ENCODE results near the gene DCST2. TPM values are rescaled to one million over a fixed set of nuclear protein-coding genes. Genes with fewer than 3 reads are reported as not detected.

Gene DCST2
- total RNA-seq, 4 donors from 2014 or later, result 0.35 to 0.54 TPM; not detected in 2

DNA sequence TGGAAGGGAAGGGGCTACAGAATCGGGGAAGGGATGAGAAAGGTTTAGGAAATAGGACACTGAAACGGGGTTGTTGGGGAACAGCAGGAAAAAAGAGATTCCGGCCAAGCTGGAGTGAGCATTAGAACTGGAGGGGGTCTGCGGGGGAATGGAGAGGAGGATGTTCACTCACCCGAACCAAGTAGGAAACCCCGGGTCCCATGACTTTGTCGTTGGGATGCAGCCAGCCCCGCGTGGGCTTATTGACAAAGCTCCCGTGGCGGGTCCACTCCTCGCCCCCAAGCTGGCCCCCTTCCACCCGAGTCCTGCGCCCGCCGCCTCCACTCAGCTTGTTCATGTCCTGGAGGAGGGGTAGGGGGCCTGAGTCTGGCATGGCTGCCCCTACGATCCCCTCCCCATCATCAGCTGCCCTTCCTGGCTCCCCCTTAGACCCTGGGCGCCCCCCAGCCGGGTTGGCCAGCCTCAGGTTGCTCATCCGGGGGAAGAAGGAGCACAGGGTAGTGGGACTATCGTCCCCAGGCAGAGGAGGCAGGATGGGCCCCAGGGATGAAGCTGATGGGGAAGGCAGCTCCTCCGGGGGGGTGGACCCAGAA lies 63.6 kb downstream of the DCST2 start:
- 16 to 22% methylated on average over 5 to 11 of the region's 22 CpGs for WGBS, 2 donors (ENCODE audit: low coverage in 1 of 2)
- Histone ChIP-seq H3K27me3 (no peaks in the 10 kb centered on the region), H3K4me1 (peaks cover 2 to 65% (median 34%) of the 10 kb centered on the region in 3 donors), H3K9me3 (no peaks in the 10 kb centered on the region), H3K4me3 (peak overlapping the region; percentile 32 to 55), H3K36me3 (peaks cover 0 to 40% of the 10 kb centered on the region in 2 donors), H3K27ac (peak overlapping the region; percentile 95 to 99 (median 99))
- TF ChIP-seq POLR2AphosphoS5 (IDR thresholded peaks at IDR 0.05) (no peak), EP300 (IDR thresholded peaks at IDR 0.05) (no peak), POLR2A (IDR thresholded peaks at IDR 0.05) (no peak)
- TF ChIP-seq, protein P1, sequence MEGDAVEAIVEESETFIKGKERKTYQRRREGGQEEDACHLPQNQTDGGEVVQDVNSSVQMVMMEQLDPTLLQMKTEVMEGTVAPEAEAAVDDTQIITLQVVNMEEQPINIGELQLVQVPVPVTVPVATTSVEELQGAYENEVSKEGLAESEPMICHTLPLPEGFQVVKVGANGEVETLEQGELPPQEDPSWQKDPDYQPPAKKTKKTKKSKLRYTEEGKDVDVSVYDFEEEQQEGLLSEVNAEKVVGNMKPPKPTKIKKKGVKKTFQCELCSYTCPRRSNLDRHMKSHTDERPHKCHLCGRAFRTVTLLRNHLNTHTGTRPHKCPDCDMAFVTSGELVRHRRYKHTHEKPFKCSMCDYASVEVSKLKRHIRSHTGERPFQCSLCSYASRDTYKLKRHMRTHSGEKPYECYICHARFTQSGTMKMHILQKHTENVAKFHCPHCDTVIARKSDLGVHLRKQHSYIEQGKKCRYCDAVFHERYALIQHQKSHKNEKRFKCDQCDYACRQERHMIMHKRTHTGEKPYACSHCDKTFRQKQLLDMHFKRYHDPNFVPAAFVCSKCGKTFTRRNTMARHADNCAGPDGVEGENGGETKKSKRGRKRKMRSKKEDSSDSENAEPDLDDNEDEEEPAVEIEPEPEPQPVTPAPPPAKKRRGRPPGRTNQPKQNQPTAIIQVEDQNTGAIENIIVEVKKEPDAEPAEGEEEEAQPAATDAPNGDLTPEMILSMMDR (IDR thresholded peaks at IDR 0.05), result no peak
- no peak for ATAC-seq

DNA sequence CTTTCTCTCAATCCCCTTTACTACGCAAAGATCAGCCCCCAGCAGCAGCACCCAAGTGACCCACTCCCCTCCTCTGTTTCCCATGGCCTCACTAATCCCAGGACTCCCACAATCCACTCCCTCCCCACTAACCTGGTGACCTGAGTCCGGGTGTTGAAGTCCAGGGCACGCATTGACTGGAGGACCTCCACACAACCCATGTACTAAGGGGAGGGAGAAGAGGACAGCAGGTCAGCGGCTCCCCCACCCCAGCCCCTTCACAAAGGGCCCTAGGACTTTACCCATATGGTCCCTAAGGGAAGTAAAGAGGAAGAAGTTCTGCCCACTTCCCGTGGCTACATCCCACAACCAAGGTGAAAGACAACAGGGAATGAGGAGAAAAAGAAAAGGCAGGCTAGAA lies 64.3 kb downstream of the DCST2 start:
- no peaks in the 10 kb centered on the region for H3K27me3 ChIP-seq
- TF ChIP-seq EP300 (IDR thresholded peaks at IDR 0.05) (no peak), POLR2AphosphoS5 (IDR thresholded peaks at IDR 0.05) (no peak), POLR2A (IDR thresholded peaks at IDR 0.05) (no peak)
- TF ChIP-seq, protein P1 (IDR thresholded peaks at IDR 0.05), result no peak
- ATAC-seq, result no peak

DNA sequence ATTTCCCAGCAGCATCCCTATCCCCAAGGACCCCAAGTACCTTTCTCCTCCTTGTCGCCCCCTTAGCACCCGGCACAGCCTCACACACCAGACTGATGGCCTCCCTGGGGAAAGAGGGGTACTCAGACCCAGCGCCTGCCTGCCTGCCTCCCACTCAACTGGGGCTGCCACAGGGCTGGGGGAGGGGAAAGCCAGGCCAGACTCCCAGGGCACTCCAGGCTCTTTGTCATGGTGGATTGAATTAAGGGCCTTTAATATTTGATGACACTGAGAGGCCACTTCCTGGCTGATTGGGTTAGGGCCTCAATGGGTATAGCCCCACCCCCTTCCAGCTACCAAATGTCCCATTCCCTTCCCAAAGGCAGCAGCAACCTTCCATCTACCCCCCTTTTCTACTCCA lies 64.8 kb downstream of the DCST2 start:
- H3K36me3 ChIP-seq, result peaks cover 0 to 52% of the 10 kb centered on the region in 2 donors

More for the DNA sequence above, 64.3 kb downstream of the DCST2 start:
- WGBS, 2 donors (ENCODE audit: low coverage in 1 of 2), result 75 to 80% methylated on average over 1 of the region's 5 CpGs
- Histone ChIP-seq H3K36me3 (peaks cover 0 to 47% of the 10 kb centered on the region in 2 donors), H3K4me3 (peak overlapping the region in 1 of 2 donors; percentile 55), H3K9me3 (no peaks in the 10 kb centered on the region), H3K27ac (peak overlapping the region in 3 of 4 donors; percentile 95 to 99 (median 99)), H3K4me1 (peaks cover 2 to 65% (median 34%) of the 10 kb centered on the region in 3 donors)

More for the DNA sequence above, 64.8 kb downstream of the DCST2 start:
- peak overlapping the region in 1 of 2 donors; percentile 55 for H3K4me3 ChIP-seq
- H3K4me1 ChIP-seq, result peaks cover 2 to 68% (median 34%) of the 10 kb centered on the region in 3 donors
- H3K27ac ChIP-seq, result peak overlapping the region in 3 of 4 donors; percentile 95 to 99 (median 99)
- H3K27me3 ChIP-seq, result no peaks in the 10 kb centered on the region
- no peak for ATAC-seq
- H3K9me3 ChIP-seq, result no peaks in the 10 kb centered on the region
- TF ChIP-seq POLR2AphosphoS5 (IDR thresholded peaks at IDR 0.05) (no peak), POLR2A (IDR thresholded peaks at IDR 0.05) (no peak), EP300 (IDR thresholded peaks at IDR 0.05) (no peak)
- TF ChIP-seq, protein P1 (IDR thresholded peaks at IDR 0.05), result no peak
- no CpG with 5 or more reads among the region's 3 CpGs for WGBS, 2 donors (ENCODE audit: low coverage in 1 of 2)

Small RNA genes lying within 50 kb of the gene (small RNA-seq; reads per million reads assigned to genes)
- gene MIR4258, result 0 reads per million in 4 donors

Other genes starting within 250 kb of the DCST2 start
- gene KCNN3, start 163.5 kb downstream of the DCST2 start, total RNA-seq, result 10 to 100 TPM in 1 of 4 donors, 1 to 10 TPM in 3; 1.8 to 13.7 (median 8.1) TPM
- 10 to 100 TPM; 15.8 to 21.3 (median 18.2) TPM for gene PMVK, start 97.1 kb downstream of the DCST2 start, total RNA-seq
- 100 to 1,000 TPM; 205 to 371 (median 283) TPM for gene PBXIP1, start 77.7 kb downstream of the DCST2 start, total RNA-seq
- 10 to 100 TPM; 19.1 to 40.1 (median 25.7) TPM for gene PYGO2, start 72.0 kb downstream of the DCST2 start, total RNA-seq
- gene SHC1, start 63.0 kb downstream of the DCST2 start, total RNA-seq, result 100 to 1,000 TPM in 1 of 4 donors, 10 to 100 TPM in 3; 69.1 to 104 (median 90.2) TPM
- gene CKS1B, start 59.1 kb downstream of the DCST2 start, total RNA-seq, result 10 to 100 TPM in 3 of 4 donors, 1 to 10 TPM in 1; 7.5 to 24.2 (median 17.6) TPM
- gene FLAD1, start 50.4 kb downstream of the DCST2 start, total RNA-seq, result 10 to 100 TPM; 12.8 to 23.5 (median 20.7) TPM
- gene LENEP, start 40.2 kb downstream of the DCST2 start, total RNA-seq, result not detected
- 10 to 100 TPM; 45.5 to 63.4 (median 49.5) TPM for gene ZBTB7B, start 31.0 kb downstream of the DCST2 start, total RNA-seq
- not detected for gene DCST1, start within 50 bp of the DCST2 start, total RNA-seq
- gene ADAM15, start 17.5 kb upstream of the DCST2 start, total RNA-seq, result 100 to 1,000 TPM in 2 of 4 donors, 10 to 100 TPM in 2; 65.4 to 115 (median 100.0) TPM
- gene EFNA4, start 30.0 kb upstream of the DCST2 start, total RNA-seq, result 1 to 10 TPM in 3 of 4 donors, under 1 TPM in 1; 0.81 to 5.8 (median 2.3) TPM
- gene EFNA3, start 45.1 kb upstream of the DCST2 start, total RNA-seq, result under 1 TPM in 2 of 4 donors, not detected in 2; 0.27 to 0.77 TPM
- 10 to 100 TPM; 13.1 to 25.8 (median 16.1) TPM for gene EFNA1, start 94.1 kb upstream of the DCST2 start, total RNA-seq
- gene SLC50A1, start 102.1 kb upstream of the DCST2 start, total RNA-seq, result 10 to 100 TPM; 12.5 to 16.8 (median 13.9) TPM
- 100 to 1,000 TPM in 2 of 4 donors, 10 to 100 TPM in 2; 57.9 to 128 (median 87.7) TPM for gene DPM3, start 106.8 kb upstream of the DCST2 start, total RNA-seq
- gene KRTCAP2, start 139.5 kb upstream of the DCST2 start, total RNA-seq, result 100 to 1,000 TPM in 1 of 4 donors, 10 to 100 TPM in 3; 80.8 to 144 (median 92.3) TPM
- gene TRIM46, start 140.1 kb upstream of the DCST2 start, total RNA-seq, result 1 to 10 TPM in 1 of 4 donors, under 1 TPM in 2, not detected in 1; 0.35 to 1.9 (median 0.40) TPM
- gene THBS3, start 174.1 kb upstream of the DCST2 start, total RNA-seq, result 10 to 100 TPM; 17.9 to 25.6 (median 20.1) TPM
- gene MTX1, start 174.9 kb upstream of the DCST2 start, total RNA-seq, result 10 to 100 TPM; 28.3 to 36.0 (median 32.6) TPM
- gene ENTREP3, start 221.7 kb upstream of the DCST2 start, total RNA-seq, result 10 to 100 TPM; 11.4 to 35.3 (median 22.1) TPM
- gene SCAMP3, start 228.6 kb upstream of the DCST2 start, total RNA-seq, result 10 to 100 TPM; 28.1 to 44.4 (median 36.8) TPM
- 10 to 100 TPM; 14.4 to 51.4 (median 32.9) TPM for gene CLK2, start 239.7 kb upstream of the DCST2 start, total RNA-seq
- gene HCN3, start 243.7 kb upstream of the DCST2 start, total RNA-seq, result 1 to 10 TPM in 3 of 4 donors, under 1 TPM in 1; 0.47 to 2.2 (median 1.6) TPM